OCI-M1 (cell line): ENCODE measurements around the gene ZNF397.

Experiments used
- DNase-seq: peaks from one replicate; lab custom pipeline; 2025; lab: John Stamatoyannopoulos, UW

The ZNF397 gene

DNA sequence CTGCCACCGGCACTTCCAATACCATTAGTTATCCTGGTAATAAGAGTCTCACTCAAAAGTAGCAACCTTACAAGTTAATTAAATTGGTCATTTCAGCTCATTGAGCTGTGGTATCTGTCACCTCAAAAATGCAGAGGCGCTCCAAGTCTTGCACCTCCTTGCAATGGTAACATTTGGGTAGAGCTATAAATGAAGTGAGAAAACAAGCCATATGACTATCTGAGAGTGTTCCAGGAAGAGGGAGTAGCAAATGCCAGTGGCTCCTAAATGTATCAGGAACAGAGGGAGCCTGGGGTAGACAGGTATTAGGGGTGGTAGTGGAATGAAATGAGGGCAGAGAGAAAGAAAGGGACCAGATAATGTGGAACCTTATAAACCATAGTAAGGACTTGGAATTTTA, 55.2 kb downstream of the ZNF397 start:
- no peak for DNase-seq

DNA sequence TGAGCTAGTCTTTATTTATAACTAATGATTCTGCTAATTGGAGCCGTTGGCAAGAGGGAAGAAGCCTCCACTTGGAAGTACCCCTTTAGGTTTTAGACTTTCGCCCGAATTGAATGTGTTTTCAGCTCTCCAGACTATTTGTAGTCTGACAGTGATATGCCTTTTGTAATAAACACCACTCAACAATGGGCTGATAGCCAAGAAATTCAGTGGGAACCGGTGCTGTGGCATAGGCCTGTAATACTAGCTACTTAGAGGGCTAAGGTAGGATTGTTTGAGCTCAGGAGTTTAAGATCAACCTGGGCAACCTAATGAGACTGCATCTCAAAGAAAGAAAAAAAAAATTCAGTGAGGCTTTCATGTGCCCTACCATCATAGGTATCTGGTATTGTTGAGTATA, 62.8 kb downstream of the ZNF397 start:
- no peak for DNase-seq

DNA sequence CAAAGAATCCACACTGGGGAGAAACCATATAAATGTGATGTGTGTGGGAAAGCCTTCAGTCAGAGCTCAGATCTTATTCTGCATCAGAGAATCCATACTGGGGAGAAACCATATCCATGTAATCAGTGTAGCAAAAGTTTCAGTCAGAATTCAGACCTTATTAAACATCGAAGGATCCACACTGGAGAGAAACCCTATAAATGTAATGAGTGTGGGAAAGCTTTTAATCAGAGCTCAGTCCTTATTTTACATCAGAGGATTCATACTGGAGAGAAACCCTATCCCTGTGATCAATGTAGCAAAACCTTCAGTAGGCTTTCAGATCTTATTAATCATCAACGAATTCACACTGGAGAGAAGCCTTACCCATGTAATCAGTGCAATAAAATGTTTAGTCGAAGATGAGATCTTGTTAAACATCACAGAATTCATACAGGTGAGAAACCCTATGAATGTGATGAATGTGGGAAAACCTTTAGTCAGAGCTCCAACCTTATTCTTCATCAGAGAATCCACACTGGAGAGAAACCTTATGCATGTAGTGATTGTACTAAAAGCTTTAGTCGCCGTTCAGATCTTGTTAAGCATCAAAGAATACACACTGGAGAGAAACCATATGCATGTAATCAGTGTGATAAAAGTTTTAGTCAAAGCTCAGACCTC, 65.9 kb downstream of the ZNF397 start:
- no peak for DNase-seq
